NCI-H524 (cell line): Measurements from ENCODE around the gene GAS2.

ENCODE experiments used
- DNase-seq, 2 experiments: peaks; one replicate each; lab custom pipeline; 2025; lab: John Stamatoyannopoulos, UW

Gene GAS2

DNA sequence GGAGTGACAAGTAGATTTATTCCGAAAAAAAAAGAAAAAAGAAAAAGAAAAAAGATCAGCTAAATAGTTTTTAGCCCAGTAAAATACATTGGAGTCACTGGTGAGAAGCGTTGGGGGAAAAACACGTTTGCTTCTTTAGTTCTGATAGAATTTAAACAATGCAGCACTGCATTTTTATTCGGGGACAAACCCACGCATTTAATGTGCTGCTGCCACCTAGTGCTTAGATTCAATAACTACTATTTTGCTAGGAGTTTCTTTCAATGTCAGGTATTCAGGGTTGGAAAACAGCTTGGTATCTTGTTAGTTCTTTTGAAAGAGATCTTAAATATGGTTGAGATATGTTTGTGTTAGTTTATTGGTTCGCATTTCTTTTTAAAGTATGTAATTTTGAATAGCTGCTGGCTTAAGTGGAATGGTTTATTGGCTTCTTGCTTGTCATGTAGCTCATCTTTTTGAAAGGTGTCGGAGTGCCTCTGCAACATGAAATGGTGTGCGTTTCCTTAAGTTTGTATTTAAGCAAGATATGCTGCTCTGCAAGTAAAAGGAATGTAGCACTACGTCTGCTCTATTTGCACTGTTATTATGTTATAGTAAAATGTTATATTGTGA lies 121.2 kb downstream of the GAS2 start:
- peak in 1 of 2 experiments; percentile 60 for DNase-seq

- no peak for DNase-seq
Observed at GRCh38 chr11:22792497-22792896, 126.1 kb downstream of the GAS2 start.

GRCh38 chr11:22795914-22796313 lies 129.5 kb downstream of the GAS2 start:
- no peak for DNase-seq

DNA sequence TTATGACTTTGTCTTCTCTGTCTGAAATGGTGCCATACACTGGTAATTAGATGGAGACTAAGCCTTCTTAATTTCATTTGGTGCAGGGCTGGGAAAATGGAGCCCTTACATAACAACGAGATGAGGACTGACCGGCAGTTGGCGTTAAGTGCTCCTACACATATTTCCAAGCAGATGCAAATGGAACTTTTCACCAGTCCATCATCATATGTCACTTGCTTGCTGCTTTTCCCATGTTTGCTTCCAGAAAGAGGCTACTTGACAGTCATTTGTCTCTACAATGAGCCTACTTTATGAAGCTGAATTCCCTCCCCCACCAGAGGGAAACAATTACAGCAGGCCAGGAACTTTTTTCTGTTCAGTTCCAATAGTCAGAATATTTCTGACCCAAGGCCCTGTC lies 130.6 kb downstream of the GAS2 start:
- DNase-seq: peak; percentile 64 to 87

- DNase-seq: peak; percentile 85 to 95
Observed at GRCh38 chr11:22798901-22799300, 132.5 kb downstream of the GAS2 start.

DNA sequence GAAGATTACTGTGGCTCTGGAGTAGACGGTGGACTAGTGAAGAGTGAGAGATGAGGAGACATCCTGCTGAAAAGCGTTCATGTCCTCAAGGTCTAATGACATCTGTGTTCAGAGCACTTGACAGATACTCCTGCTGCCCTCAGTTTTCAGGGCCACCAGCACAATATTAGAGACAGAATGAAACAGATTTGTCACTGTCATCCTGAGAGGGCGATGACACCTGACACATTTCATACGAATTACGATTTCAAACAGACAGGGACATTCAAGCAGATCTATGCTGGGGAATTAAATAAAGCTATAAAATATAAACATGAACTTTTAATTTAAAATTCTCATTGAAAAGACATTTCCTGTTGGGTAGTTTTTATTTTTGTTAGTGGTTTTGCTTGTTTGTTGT lies 134.1 kb downstream of the GAS2 start:
- DNase-seq: peak; percentile 79 to 95

DNA sequence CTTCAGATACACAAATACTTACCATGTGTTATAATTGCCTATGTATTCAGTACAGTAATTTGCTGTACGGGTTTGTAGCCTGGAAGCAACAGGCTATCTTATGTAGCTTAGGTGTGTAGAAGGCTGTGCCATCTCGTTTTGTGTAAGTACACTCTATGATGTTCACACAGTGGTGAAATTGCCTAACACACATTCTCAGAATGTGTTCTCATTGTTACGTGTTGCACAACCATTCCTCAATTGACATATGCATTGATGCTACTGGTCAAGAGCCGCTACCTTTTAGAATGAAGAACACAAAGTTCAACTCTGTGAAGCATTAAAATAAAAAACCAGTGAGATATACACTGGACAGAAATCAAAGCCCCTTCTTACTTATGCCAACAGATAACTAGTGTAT lies 136.4 kb downstream of the GAS2 start:
- no peak for DNase-seq

DNA sequence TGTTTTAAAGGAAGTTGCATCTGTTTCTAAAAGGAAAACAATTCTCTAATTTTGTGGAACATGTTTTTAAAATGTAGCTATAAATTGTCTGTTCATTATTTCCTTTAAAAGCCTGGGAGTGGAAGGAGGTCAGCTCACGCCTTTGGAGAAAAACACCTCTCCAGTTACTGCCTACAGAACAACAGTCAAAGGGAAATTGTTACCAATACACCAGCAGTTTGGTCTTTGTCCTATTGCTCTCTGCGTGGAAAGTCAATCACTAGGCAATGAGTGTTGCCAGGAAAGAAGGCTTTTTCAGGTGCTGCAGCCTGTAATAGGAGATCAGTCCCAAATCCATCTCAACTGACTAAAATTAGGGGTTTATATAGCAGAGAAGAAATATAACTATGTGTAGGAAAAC lies 141.0 kb downstream of the GAS2 start:
- DNase-seq: no peak

DNA sequence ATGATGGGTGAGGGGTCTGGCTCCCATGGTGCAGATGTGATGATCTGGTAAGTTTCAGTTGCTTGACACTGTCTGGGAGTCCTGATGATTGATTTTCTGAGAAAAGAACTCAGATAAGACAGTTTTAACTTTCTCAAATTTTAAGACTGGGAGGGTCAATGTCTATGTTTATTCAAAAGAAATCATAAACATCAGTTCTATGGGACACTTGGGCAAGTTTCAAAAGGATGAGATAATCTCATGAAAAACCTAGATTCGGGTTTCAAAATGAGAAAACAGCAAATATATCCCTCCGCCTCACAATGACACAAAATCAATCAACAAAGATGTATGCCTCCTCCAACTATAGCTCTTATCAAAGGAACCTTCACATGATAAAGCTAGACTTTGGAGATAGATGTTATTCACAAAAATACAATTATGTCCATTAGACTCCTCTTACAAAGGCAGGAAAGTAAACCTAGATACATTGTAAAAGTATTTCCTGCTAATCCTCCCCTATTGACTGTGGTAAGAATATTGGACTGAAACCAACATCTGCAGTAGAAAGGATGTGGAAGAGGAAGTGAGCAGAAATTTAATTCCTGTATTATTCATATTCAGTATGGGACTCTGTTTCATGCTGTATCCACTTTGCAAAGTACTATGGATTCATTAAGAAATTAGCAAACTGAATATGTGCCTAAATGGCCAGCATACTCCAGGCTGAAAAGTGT lies 141.6 kb downstream of the GAS2 start:
- DNase-seq: no peak

- no peak for DNase-seq
Observed at GRCh38 chr11:22808571-22809197, 142.3 kb downstream of the GAS2 start.

DNA sequence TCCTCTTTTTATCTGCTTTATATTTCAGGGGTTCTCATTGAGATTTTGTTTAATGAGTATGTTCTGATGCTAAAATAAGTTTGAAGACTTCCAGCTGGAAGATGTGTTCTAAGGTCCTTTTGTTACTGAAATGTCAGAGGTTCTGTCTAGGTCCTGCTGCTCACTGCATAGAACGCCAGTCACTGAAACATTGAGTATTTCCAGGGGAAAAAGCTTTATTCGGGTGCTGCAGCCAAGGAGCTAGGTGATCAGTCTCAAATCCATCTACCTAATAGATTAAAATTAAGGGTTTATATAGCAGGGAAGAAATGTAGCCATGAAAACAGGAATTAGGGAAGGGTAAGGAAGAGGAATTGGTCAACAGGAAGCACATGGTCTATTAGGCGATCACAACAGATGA lies 143.5 kb downstream of the GAS2 start:
- DNase-seq: no peak

DNA sequence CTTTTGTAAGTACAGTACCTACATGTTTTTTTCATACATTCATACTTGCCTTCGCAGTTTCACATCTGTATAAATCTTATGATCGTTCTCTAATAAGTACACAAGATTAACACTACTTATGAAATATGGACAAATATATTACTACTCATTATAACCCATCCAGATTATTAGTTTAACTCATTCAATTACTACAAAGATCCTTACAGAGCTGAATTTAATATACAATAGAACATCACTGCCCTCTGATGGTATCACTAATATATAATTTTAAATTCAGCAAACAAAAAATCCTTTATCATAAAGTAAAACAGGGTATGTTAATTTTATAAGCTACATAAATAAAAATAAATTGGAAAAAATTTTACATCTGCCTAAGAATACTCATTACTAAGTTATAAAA lies 155.8 kb downstream of the GAS2 start:
- no peak for DNase-seq

GRCh38 chr11:22828373-22828772 lies 162.0 kb downstream of the GAS2 start:
- DNase-seq: peak in 1 of 2 experiments; percentile 28

GRCh38 chr11:22829231-22830081 lies 163.0 kb downstream of the GAS2 start, which contains the start of gene SVIP:
SVIP (minus strand) TSS chr11:22829801; CDS start chr11:22829748, 53 bp downstream.
- DNase-seq: peak; percentile 85 to 94

GRCh38 chr11:22830082-22830414 lies 163.6 kb downstream of the GAS2 start:
- no peak for DNase-seq

- no peak for DNase-seq
Observed at GRCh38 chr11:22832315-22833015, 166.1 kb downstream of the GAS2 start.

DNA sequence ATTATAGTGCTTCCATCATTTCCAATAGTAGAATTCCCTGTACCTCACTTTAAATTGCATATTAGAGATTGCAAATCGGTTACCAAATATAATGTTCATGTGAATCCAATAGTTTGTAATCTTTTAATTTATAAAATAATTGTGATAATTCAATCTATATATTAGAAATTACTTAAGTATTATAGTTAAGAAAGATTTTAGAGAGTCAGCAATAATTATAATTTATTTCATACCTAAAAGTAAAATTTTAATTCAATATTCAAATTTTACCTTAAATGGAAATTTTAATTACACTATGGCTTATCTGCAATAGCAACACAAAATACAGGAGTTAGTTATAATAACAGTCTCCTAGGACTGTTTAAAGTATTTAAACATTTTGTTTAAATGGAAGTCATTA lies 180.3 kb downstream of the GAS2 start:
- no peak for DNase-seq

DNA sequence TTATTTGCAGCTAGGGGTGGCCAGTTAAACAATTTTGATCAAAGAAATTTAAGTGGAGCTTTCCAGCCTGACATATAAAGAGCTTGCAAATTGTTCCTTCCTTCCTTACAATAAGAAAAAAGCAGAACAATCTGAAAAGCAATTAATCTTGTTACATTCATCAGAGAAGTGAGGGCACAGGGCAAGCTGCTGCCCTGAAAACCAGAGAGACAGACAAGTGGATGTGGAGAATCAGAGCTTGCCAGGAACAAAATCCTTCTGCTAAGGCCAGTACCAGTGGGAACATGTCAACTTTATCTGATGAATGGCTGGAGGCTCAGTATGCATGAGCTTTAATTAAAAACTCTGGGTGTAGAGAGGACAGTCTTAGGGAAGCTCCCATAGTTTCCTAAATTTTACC lies 185.1 kb downstream of the GAS2 start:
- DNase-seq: no peak

GRCh38 chr11:22859756-22860155 lies 193.3 kb downstream of the GAS2 start:
- no peak for DNase-seq

DNA sequence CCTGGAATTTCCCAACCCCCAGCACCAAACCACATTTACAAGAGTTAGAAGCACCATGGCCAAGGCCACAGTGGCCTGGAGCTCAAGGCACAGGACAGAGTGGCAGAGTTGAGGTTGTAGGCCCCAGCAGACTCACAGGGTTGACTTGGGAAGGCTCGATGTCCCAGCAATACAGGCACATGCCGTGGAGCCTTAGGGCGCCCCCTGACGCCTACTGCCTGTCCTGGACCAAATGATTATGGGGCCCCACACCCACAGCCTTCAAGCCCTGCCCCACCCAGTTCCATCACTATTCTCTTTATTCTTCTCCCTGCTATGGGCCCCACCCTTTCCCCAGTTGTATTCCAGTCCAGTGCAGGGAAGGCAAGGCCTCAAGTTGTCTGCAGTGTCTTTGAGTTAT lies 193.8 kb downstream of the GAS2 start, which contains the start of gene CCDC179:
Gene CCDC179 (minus strand): TSS at position 234 of the 400 bp plus-strand sequence. CDS start 53 bp downstream, at position 181.
- DNase-seq: no peak
